Esophagus squamous epithelium (tissue), 5 donors: ENCODE measurements around the gene OR4B1. TPM values are rescaled to one million over a fixed set of nuclear protein-coding genes. Genes with fewer than 3 reads are reported as not detected.

Experiments used
- DNase-seq: peaks from one replicate; lab custom pipeline; 2025; lab: John Stamatoyannopoulos, UW
- H3K27ac ChIP-seq, 4 donors: fragments of 200-600 bp; sonication (generic); one replicate each; pipeline ENCODE4 v1.5.1; 2016 to 2019; ENCODE audit warnings: mild to moderate bottlenecking in 1 of 4
- H3K27me3 ChIP-seq, 4 donors: fragments of 200-600 bp; sonication (generic); 1 replicate in 3 of 4; 2 replicates in 1 of 4; pipeline versions ENCODE4 v1.5.1 to v1.6.0; 2017 to 2021; ENCODE audit warnings: antibody characterized with exemption in 1 of 4
- H3K36me3 ChIP-seq, 3 donors: fragments of 200-600 bp; sonication (generic); one replicate each; pipeline ENCODE4 v1.5.1; 2016 to 2019
- H3K4me1 ChIP-seq, 3 donors: fragments of 200-600 bp; sonication (generic); one replicate each; pipeline ENCODE4 v1.5.1; 2017 to 2019
- H3K4me3 ChIP-seq, 4 donors: fragments of 200-600 bp; sonication (generic); 1 replicate in 3 of 4; 2 replicates in 1 of 4; pipeline ENCODE4 v1.5.1; 2016 to 2019; ENCODE audit warnings: mild to moderate bottlenecking in 2 of 4, moderate library complexity in 1 of 4
- H3K9me3 ChIP-seq, 3 donors: fragments of 200-600 bp; sonication (generic); one replicate each; pipeline ENCODE4 v1.5.1; 2016 to 2019
- CTCF ChIP-seq, 6 experiments: fragments of 450-650 bp in 4 of 6; fragments of 200-600 bp in 2 of 6; sonication (generic) in 2 of 6; IDR thresholded peaks; one replicate each; pipeline ENCODE4 v1.5.1; 2016 to 2019; ENCODE audit warnings: antibody characterized with exemption in 6 of 6, mild to moderate bottlenecking in 4 of 6, moderate library complexity in 4 of 6
- POLR2A ChIP-seq, 4 donors: fragments of 450-650 bp; IDR thresholded peaks; one replicate each; pipeline ENCODE4 v1.6.1; 2017; ENCODE audit warnings: antibody characterized with exemption in 4 of 4, mild to moderate bottlenecking in 4 of 4, moderate library complexity in 3 of 4
- WGBS, 2 donors: methylation state at CpG; one replicate each; pipeline ENCODE4 v1.1.5; 2018; 5-methylcytosine and 5-hydroxymethylcytosine counted together
- intact Hi-C: fragments of 100-400 bp; cut with DNase I; formaldehyde crosslinking; loops from one replicate; pipeline ENCODE4 v1.15.0; 2022
- total RNA-seq, 4 donors: library from RNA; depleted of rRNA; stranded (reverse); fragments of >200 nt; gene quantifications; one replicate each; pipeline ENCODE4 v1.1.0, GENCODE V29; 2016
- donor health status: DM: yes; HTN: yes; CAD: no.

The OR4B1 gene
- total RNA-seq, 4 donors from 2014 or later = not detected

- Histone ChIP-seq H3K4me1 (no peaks in the 10 kb centered on the region), H3K9me3 (peaks cover 0 to 9% (median 0%) of the 10 kb centered on the region in 3 donors), H3K27me3 (no peaks in the 10 kb centered on the region), H3K4me3 (no peak overlapping the region), H3K27ac (no peak overlapping the region), H3K36me3 (no peaks in the 10 kb centered on the region)
- no peak for DNase-seq
- intact Hi-C loops = no loop called here
- no peak for TF ChIP-seq POLR2A (IDR thresholded peaks at IDR 0.05)
- 76 to 79% methylated on average over 1 of the region's 1 CpG for WGBS, 2 donors
These were observed 32.3 kb downstream of the OR4B1 start for GRCh38 chr11:48248902-48249301.

GRCh38 chr11:48261600-48261999 is 45.0 kb downstream of the OR4B1 start:
- H3K27me3 ChIP-seq = no peaks in the 10 kb centered on the region
- H3K27ac ChIP-seq = no peak overlapping the region
- no peak for DNase-seq
- no peaks in the 10 kb centered on the region for H3K36me3 ChIP-seq
- no peaks in the 10 kb centered on the region for H3K4me1 ChIP-seq
- intact Hi-C loops = no loop called here
- no peak overlapping the region for H3K4me3 ChIP-seq
- WGBS, 2 donors = 76 to 81% methylated on average over 2 of the region's 2 CpGs
- H3K9me3 ChIP-seq = no peaks in the 10 kb centered on the region
- TF ChIP-seq POLR2A (IDR thresholded peaks at IDR 0.05) = no peak
- TF ChIP-seq CTCF (IDR thresholded peaks at IDR 0.05) = no peak

- WGBS, 2 donors = 14 to 32% methylated on average over 3 of the region's 3 CpGs
- DNase-seq = no peak
- Histone ChIP-seq H3K4me3 (no peak within 1 kb of the TSS), H3K27ac (no peak within 1 kb of the TSS), H3K9me3 (no peaks in the 10 kb centered on the region), H3K4me1 (no peaks in the 10 kb centered on the region), H3K27me3 (no peaks in the 10 kb centered on the region), H3K36me3 (no peaks in the 10 kb centered on the region)
- no peak for TF ChIP-seq POLR2A (IDR thresholded peaks at IDR 0.05)
- TF ChIP-seq CTCF (IDR thresholded peaks at IDR 0.05) = no peak
- intact Hi-C loops = no loop called here
These were observed 46.9 kb downstream of the OR4B1 start, which contains the start of gene OR4X1 for GRCh38 chr11:48263423-48263911. TSS of gene OR4X1 (plus strand) at chr11:48263861. CDS start at chr11:48263861, 0 bp downstream.

Other genes starting within 250 kb of the OR4B1 start
- gene PTPRJ, start 236.3 kb upstream of the OR4B1 start, total RNA-seq = 10 to 100 TPM in 1 of 4 donors, 1 to 10 TPM in 3; 1.7 to 11.6 (median 3.4) TPM
- gene OR4X2, start 28.3 kb downstream of the OR4B1 start, total RNA-seq = not detected
- not detected for gene OR4X1, start 47.1 kb downstream of the OR4B1 start, total RNA-seq
- not detected for gene OR4S1, start 89.4 kb downstream of the OR4B1 start, total RNA-seq
- not detected for gene OR4C3, start 108.1 kb downstream of the OR4B1 start, total RNA-seq
- gene OR4C5, start 149.7 kb downstream of the OR4B1 start, total RNA-seq = not detected